Stimulated activated naive CD8-positive, alpha-beta T cell treated with anti-CD3 and anti-CD28 coated beads, Interleukin-15, amount 100 ng/mL, for 72 hours (primary cell): ENCODE data around the gene TGFA.
A peak's percentile ranks its signal among the peaks of the same experiment; 100 is the strongest.

Source experiments
- ATAC-seq: fragments of 150-1000 bp; cut with Tn5 transposase; 2 replicates; pipeline ENCODE4 v1.10.0; 2021; ENCODE audit warnings: mild to moderate bottlenecking, moderate library complexity
- DNase-seq, 2 donors: peaks; one replicate each; pipeline ENCODE4 v3.0.0; 2021 to 2022
- H3K27ac Mint-ChIP-seq, 2 donors: one replicate each; pipeline ENCODE4 v1.8.0; 2022; ENCODE audit warnings: mild to moderate bottlenecking in 2 of 2, mixed read lengths in 2 of 2, moderate library complexity in 2 of 2
- H3K27me3 Mint-ChIP-seq: one replicate; pipeline ENCODE4 v1.8.0; 2022; ENCODE audit warnings: mixed read lengths
- H3K4me1 Mint-ChIP-seq: one replicate; pipeline ENCODE4 v1.8.0; 2022; ENCODE audit warnings: mild to moderate bottlenecking, mixed read lengths
- H3K4me3 Mint-ChIP-seq, 2 donors: one replicate each; pipeline ENCODE4 v1.8.0; 2022; ENCODE audit warnings: mild to moderate bottlenecking in 2 of 2, mixed read lengths in 2 of 2, moderate library complexity in 1 of 2
- H3K9me3 Mint-ChIP-seq, 2 donors: one replicate each; pipeline ENCODE4 v1.8.0; 2022; ENCODE audit warnings: mixed read lengths in 2 of 2

The TGFA gene

GRCh38 chr2:70499253-70499652, 54.4 kb downstream of the TGFA start:
- Mint-ChIP-seq H3K9me3 (no peaks in the 10 kb centered on the region), H3K27ac (no peak overlapping the region), H3K4me1 (no peaks in the 10 kb centered on the region), H3K4me3 (no peak overlapping the region), H3K27me3 (peaks cover 8% of the 10 kb centered on the region)
- no peak for ATAC-seq
- no peak for DNase-seq

GRCh38 chr2:70498528-70498927, 55.1 kb downstream of the TGFA start:
- ATAC-seq (no peak), DNase-seq (no peak)
- Mint-ChIP-seq H3K4me1 (no peaks in the 10 kb centered on the region), H3K27me3 (peaks cover 8% of the 10 kb centered on the region), H3K4me3 (no peak overlapping the region), H3K27ac (no peak overlapping the region), H3K9me3 (no peaks in the 10 kb centered on the region)

GRCh38 chr2:70498054-70498453, 55.6 kb downstream of the TGFA start:
- DNase-seq, result no peak
- H3K4me3 Mint-ChIP-seq, result no peak overlapping the region
- no peaks in the 10 kb centered on the region for H3K9me3 Mint-ChIP-seq
- peak; percentile 58 for ATAC-seq
- no peaks in the 10 kb centered on the region for H3K4me1 Mint-ChIP-seq
- peaks cover 8% of the 10 kb centered on the region for H3K27me3 Mint-ChIP-seq
- H3K27ac Mint-ChIP-seq, result no peak overlapping the region

- Mint-ChIP-seq H3K4me1 (no peaks in the 10 kb centered on the region), H3K27me3 (peaks cover 8% of the 10 kb centered on the region), H3K27ac (no peak overlapping the region), H3K9me3 (no peaks in the 10 kb centered on the region), H3K4me3 (no peak overlapping the region)
- ATAC-seq (no peak), DNase-seq (no peak)
These were observed 56.8 kb downstream of the TGFA start for GRCh38 chr2:70496819-70497218.

GRCh38 chr2:70494293-70494886, 59.2 kb downstream of the TGFA start:
- Mint-ChIP-seq H3K27me3 (peaks cover 8% of the 10 kb centered on the region), H3K9me3 (no peaks in the 10 kb centered on the region), H3K27ac (no peak overlapping the region), H3K4me3 (no peak overlapping the region), H3K4me1 (no peaks in the 10 kb centered on the region)
- DNase-seq, result no peak
- no peak for ATAC-seq

- ATAC-seq (no peak), DNase-seq (no peak)
- H3K9me3 Mint-ChIP-seq, result no peaks in the 10 kb centered on the region
- no peak overlapping the region for H3K27ac Mint-ChIP-seq
- no peaks in the 10 kb centered on the region for H3K27me3 Mint-ChIP-seq
- H3K4me1 Mint-ChIP-seq, result no peaks in the 10 kb centered on the region
- H3K4me3 Mint-ChIP-seq, result no peak overlapping the region
These were observed 63.2 kb downstream of the TGFA start for GRCh38 chr2:70490381-70490780.

GRCh38 chr2:70489165-70489564, 64.5 kb downstream of the TGFA start:
- H3K4me3 Mint-ChIP-seq, result no peak overlapping the region
- DNase-seq (no peak), ATAC-seq (no peak)
- no peaks in the 10 kb centered on the region for H3K9me3 Mint-ChIP-seq
- no peaks in the 10 kb centered on the region for H3K27me3 Mint-ChIP-seq
- H3K4me1 Mint-ChIP-seq, result no peaks in the 10 kb centered on the region
- H3K27ac Mint-ChIP-seq, result no peak overlapping the region

- ATAC-seq, result no peak
- Mint-ChIP-seq H3K27ac (no peak overlapping the region), H3K27me3 (no peaks in the 10 kb centered on the region), H3K4me1 (no peaks in the 10 kb centered on the region), H3K4me3 (no peak overlapping the region), H3K9me3 (peaks cover 0 to 6% of the 10 kb centered on the region in 2 donors)
- no peak for DNase-seq
These were observed 69.5 kb downstream of the TGFA start for GRCh38 chr2:70484086-70484485.

- peaks cover 0 to 6% of the 10 kb centered on the region in 2 donors for H3K9me3 Mint-ChIP-seq
- no peak for ATAC-seq
These were observed 71.2 kb downstream of the TGFA start for GRCh38 chr2:70482401-70482800.

GRCh38 chr2:70480468-70480867, 73.2 kb downstream of the TGFA start:
- H3K27ac Mint-ChIP-seq, result no peak overlapping the region
- H3K27me3 Mint-ChIP-seq, result no peaks in the 10 kb centered on the region
- ATAC-seq (no peak), DNase-seq (no peak)
- H3K4me1 Mint-ChIP-seq, result peaks cover 2% of the 10 kb centered on the region
- H3K4me3 Mint-ChIP-seq, result no peak overlapping the region
- H3K9me3 Mint-ChIP-seq, result peaks cover 0 to 6% of the 10 kb centered on the region in 2 donors

More at GRCh38 chr2:70482401-70482800, 71.2 kb downstream of the TGFA start:
- no peaks in the 10 kb centered on the region for H3K27me3 Mint-ChIP-seq
- no peaks in the 10 kb centered on the region for H3K4me1 Mint-ChIP-seq
- no peak for DNase-seq
- no peak overlapping the region for H3K4me3 Mint-ChIP-seq
- H3K27ac Mint-ChIP-seq, result no peak overlapping the region

GRCh38 chr2:70479816-70480215, 73.8 kb downstream of the TGFA start:
- no peaks in the 10 kb centered on the region for H3K27me3 Mint-ChIP-seq
- no peak for ATAC-seq
- no peak for DNase-seq
- H3K4me3 Mint-ChIP-seq, result no peak overlapping the region
- peaks cover 0 to 6% of the 10 kb centered on the region in 2 donors for H3K9me3 Mint-ChIP-seq
- H3K27ac Mint-ChIP-seq, result no peak overlapping the region
- peaks cover 6% of the 10 kb centered on the region for H3K4me1 Mint-ChIP-seq

GRCh38 chr2:70477441-70477844, 76.2 kb downstream of the TGFA start:
- ATAC-seq, result no peak
- Mint-ChIP-seq H3K4me3 (no peak overlapping the region), H3K27ac (no peak overlapping the region), H3K9me3 (peaks cover 0 to 6% of the 10 kb centered on the region in 2 donors), H3K27me3 (no peaks in the 10 kb centered on the region), H3K4me1 (peaks cover 28% of the 10 kb centered on the region)
- no peak for DNase-seq

- H3K4me1 Mint-ChIP-seq, result peaks cover 28% of the 10 kb centered on the region
- no peak overlapping the region for H3K4me3 Mint-ChIP-seq
- H3K27ac Mint-ChIP-seq, result no peak overlapping the region
- no peaks in the 10 kb centered on the region for H3K27me3 Mint-ChIP-seq
- ATAC-seq (peak; percentile 62), DNase-seq (no peak)
- H3K9me3 Mint-ChIP-seq, result no peaks in the 10 kb centered on the region
These were observed 78.4 kb downstream of the TGFA start for GRCh38 chr2:70475266-70475665.

GRCh38 chr2:70474256-70474848, 79.3 kb downstream of the TGFA start:
- DNase-seq, result no peak
- ATAC-seq, result no peak
- Mint-ChIP-seq H3K27ac (no peak overlapping the region), H3K9me3 (no peaks in the 10 kb centered on the region), H3K27me3 (no peaks in the 10 kb centered on the region), H3K4me1 (peaks cover 28% of the 10 kb centered on the region), H3K4me3 (no peak overlapping the region)

- Mint-ChIP-seq H3K9me3 (no peaks in the 10 kb centered on the region), H3K27ac (peak overlapping the region; percentile 3 to 57), H3K4me3 (no peak overlapping the region), H3K27me3 (no peaks in the 10 kb centered on the region), H3K4me1 (peaks cover 28% of the 10 kb centered on the region)
- ATAC-seq (peak; percentile 31), DNase-seq (no peak)
These were observed 80.4 kb downstream of the TGFA start for GRCh38 chr2:70473101-70473722.

GRCh38 chr2:70472221-70472890, 81.3 kb downstream of the TGFA start:
- no peak for ATAC-seq
- no peak overlapping the region for H3K4me3 Mint-ChIP-seq
- no peak overlapping the region for H3K27ac Mint-ChIP-seq
- no peaks in the 10 kb centered on the region for H3K27me3 Mint-ChIP-seq
- H3K4me1 Mint-ChIP-seq, result peaks cover 28% of the 10 kb centered on the region
- no peaks in the 10 kb centered on the region for H3K9me3 Mint-ChIP-seq
- DNase-seq, result no peak
